NCI-H1092 treated with DMSO at 0.1 percent for 48 hours (cell line): Measurements from ENCODE around the gene TRAIP.
"Not testable (repeated sequence)": the region's sequence is repeated elsewhere in the genome, so short reads cannot be mapped to it uniquely, and the experiment has no call there.

ENCODE experiments used
- DNase-seq: peaks from one replicate; lab custom pipeline; 2025; lab: John Stamatoyannopoulos, UW

Gene TRAIP

GRCh38 chr3:49856181-49857005, at the start of gene TRAIP:
TRAIP (minus strand) TSS chr3:49856564; CDS start chr3:49856453, 111 bp downstream.
- peak; percentile 93 for DNase-seq

GRCh38 chr3:49904448-49904847, 48.1 kb upstream of the TRAIP start:
- not testable (repeated sequence) for DNase-seq

GRCh38 chr3:49903451-49904424, 47.4 kb upstream of the TRAIP start, which contains the start of gene MST1R:
MST1R (minus strand) TSS chr3:49903873; CDS start chr3:49903609, 264 bp downstream.
- DNase-seq = no peak

GRCh38 chr3:49902511-49903345, 46.4 kb upstream of the TRAIP start:
- no peak for DNase-seq

DNA sequence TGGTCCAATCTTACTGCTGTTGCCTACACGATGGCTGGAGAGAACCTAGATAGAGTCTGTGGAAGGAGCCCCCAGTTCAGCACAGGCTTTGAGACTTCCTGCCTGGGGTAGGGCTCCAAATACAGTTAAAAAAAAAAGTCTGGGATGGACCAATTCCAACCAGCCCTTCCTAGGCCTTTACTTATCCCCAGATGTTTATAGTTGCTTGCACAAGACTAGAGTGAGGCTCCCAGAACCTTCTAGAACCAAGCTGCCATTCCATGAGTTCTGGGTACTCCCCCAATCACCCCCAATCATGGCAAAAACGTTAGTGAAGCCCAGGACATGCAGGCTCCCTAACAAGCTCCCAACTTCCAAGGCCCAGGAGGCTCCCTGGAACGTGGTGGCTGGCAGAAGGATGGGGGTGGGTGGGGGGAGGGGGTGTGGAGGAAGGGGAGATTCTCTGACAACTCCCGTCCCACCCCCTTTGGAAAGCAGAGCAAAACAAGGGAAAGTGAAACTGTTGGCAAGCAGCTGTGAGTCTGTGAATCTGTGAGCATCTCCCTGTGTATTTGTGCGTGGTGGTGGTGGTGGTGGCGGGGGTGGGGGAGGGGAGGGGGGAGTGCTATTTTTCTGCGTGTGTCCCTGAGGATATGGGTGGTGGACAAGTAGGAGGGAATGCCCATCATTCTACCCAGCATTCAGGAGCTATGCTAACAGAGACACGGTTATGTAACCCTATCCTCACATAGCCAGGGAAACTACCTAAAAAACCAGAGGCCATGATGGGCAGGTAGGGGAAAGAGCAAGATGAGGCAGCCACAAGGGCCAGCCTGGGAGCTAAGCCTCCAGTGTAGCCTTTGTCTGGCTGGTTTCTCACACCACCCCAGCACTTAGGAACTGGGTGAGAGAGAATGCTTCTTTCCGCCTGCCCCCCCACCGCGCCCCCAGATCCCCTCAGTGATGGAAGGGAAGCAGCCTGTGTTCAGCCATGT, 45.3 kb upstream of the TRAIP start:
- DNase-seq = no peak

DNA sequence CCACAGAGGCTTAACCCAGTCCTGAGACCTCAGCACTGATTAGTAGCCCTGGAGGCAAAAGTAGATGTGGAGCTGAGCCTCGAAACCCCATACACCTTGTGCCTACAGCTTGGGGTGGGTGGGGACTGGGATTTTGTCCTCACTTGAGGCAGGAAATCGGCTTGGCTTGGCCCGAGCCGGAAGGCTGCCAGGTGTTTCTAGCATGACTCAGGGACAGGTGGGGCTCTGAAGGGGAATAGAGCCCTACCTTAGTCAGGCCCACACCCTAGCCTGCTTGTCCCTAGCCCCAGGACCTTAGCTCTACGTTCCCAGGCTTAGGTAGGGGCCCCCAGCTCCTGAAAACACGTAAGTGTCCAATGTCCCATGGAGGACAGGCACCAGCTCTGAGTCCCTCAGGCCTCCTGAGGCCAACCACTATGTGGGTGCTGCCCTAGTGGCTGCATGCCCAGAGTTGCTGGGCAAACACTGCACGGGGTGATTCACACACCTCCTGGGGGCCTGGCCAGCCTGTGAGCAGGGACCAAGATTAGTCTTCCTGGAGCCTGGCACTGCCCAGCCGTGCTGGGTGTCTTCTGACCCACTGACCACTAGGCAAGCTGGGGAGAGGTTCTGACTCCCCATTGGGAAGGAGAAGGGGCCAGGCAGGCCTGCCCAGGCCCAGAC, 44.3 kb upstream of the TRAIP start:
- no peak for DNase-seq

DNA sequence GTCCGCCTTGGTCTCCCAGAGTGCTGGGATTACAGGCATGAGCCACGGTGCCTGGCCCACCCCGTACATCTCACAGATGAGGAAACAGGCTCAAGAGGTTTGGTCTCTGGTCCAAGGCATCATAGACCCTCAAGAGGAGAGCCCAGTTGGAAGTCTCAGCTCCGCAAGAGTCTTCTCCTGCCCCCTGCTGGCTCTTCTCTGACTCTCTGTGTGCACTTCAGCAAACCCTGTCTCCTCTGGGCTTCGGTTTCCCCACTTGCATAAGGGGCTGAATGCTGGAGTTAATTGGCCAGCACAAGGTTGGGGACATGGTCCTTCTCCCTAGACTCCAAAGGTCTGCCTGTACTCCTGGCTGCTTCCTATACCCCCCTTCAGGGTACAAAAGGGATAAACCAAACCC, 43.5 kb upstream of the TRAIP start:
- peak; percentile 0 for DNase-seq

- no peak for DNase-seq
Observed at GRCh38 chr3:49898991-49899390, 42.6 kb upstream of the TRAIP start.

- DNase-seq = no peak
Observed at GRCh38 chr3:49896345-49896744, 40.0 kb upstream of the TRAIP start.

GRCh38 chr3:49895791-49896190, 39.4 kb upstream of the TRAIP start:
- no peak for DNase-seq

DNA sequence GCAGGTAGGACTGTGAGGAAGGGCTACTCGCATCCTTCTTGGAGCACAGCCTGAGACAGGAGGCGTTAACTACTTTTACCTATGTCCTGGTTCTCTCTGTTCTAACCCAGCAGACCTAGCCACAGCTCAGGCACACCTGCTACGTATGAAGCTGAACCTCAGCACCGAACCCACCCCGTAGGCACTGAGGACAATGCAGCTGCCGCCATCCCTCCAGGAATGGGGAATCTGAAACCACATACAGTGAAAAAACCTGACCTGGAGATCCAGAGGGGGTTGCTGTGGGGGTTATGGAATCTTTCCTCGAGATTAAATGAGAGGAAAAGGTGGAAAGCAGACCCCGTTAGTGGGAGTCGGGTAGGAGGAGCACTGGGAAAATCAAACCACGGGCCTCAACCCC, 32.9 kb upstream of the TRAIP start:
- DNase-seq = no peak

- no peak for DNase-seq
Observed at GRCh38 chr3:49886922-49887265, 30.5 kb upstream of the TRAIP start.

DNA sequence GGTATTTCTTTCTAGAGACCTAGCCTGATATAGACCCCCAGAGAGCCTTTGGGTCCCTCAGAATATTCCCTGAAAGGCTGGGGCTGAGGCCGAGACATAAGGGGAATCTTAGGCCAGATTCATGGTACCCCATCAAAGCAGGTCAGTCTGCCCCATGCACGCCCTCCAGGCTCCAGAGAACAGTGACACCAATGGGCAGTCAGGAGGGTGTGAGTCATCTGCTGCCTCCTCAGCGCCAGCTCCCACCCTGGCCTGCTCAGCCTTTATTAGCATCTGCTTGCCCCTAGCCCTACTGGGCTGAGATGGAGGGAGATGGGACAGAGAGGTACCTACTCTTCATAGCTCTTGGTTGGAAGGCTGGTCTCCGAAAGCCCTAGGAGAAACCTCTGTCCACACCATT, 27.6 kb upstream of the TRAIP start:
- no peak for DNase-seq

DNA sequence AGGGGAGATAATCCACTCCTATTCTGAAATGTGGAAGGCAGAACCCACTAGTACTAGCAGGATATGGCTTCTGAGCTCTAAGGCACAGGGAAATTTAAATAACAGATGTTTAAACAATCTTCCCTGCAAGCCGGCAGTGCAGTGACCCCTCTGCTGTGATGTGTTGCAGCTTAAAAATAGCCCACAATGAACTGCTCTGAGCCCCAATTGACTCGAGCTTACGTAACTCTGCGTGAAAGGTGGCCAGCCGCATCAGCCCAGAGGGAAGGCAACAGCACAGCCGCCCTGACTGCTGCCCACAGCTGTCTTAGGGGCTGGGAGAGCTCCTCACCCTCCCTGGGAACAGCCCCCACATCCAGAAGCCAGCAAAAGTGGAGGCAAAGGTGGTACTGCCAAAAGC, 25.8 kb upstream of the TRAIP start:
- no peak for DNase-seq

GRCh38 chr3:49880581-49881315, 24.4 kb upstream of the TRAIP start:
- no peak for DNase-seq

DNA sequence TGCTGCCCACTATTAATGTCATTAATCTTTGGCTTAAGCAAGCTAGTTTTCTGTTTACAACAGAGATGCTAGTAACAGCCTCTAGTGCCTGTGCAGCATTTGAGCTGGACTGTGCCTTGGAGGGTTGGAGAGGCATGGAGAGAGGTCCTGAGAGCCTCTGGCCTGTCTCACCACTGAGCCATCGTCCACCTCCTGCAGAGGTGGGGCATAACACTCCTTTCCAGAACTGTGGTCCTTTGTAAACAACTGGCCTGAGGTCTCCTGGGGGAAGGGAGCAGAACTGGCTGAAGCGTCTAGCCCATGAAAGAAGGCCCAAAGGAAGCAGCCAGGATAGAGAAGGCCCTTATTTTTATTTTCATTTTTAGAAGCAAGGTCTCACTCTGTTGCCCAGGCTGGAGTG, 23.4 kb upstream of the TRAIP start:
- DNase-seq = no peak

DNA sequence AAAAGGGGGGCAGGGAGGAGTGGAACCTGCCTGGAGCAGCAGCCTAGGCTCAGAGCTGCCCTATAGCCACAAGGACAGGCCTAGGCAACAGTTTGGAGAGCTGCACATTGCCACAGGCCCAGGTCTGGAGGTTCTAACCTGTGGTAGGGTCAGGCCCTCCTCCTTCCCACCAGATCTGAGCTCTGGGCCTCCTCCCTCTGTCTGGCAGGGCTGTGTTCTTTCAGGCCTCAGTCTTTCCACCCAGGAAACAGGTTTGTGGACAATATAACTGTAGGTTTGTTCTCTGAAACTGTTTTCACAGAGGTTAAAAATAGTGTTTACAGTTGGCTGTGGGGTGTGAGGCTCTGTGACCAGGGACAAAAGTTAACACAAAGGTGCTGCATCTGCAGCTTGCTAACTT, 22.3 kb upstream of the TRAIP start:
- DNase-seq = no peak

- DNase-seq = no peak
Observed at GRCh38 chr3:49877716-49878115, 21.4 kb upstream of the TRAIP start.

- no peak for DNase-seq
Observed at GRCh38 chr3:49876567-49876966, 20.2 kb upstream of the TRAIP start.

DNA sequence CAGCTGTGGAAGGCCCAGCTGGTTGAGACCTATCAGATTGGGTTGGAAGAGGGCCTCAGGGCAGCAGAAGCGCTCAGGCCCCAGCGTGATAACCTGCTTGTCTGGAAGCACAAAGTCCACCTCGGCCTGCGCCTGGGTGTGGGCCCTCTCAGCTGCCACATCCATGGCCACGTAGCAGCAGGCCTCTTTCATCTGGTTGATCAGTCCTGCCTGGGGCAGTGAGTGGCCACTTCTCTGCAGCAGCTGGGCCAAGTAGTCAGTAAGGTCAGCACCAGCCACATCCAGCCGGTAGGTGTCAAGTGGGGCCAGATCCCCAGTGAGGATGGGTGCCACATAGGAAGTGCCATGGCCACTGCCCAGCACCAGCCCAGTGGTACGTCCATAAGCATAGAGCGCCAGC, 17.3 kb upstream of the TRAIP start:
- no peak for DNase-seq
